GM19324 (cell line): ENCODE results near the gene IL18R1.
"Not testable (repeated sequence)": the region's sequence is repeated elsewhere in the genome, so short reads cannot be mapped to it uniquely, and the experiment has no call there.

ENCODE experiments used
- ATAC-seq: cut with Tn5 transposase; IDR thresholded peaks from one replicate; pipeline ENCODE4 v1.9.1; 2021; ENCODE audit warnings: mild to moderate bottlenecking, moderate library complexity; ENCODE audit not compliant: unreplicated experiment, low FRiP score

Gene IL18R1

GRCh38 chr2:102355526-102356380 lies at the start of gene IL18R1:
TSS of gene IL18R1 (plus strand) at chr2:102355796. CDS start at chr2:102362661, 6,865 bp downstream.
- ATAC-seq, result peak; percentile 93

GRCh38 chr2:102306125-102306524 lies 49.5 kb upstream of the IL18R1 start:
- no peak for ATAC-seq

- ATAC-seq, result no peak
Measured at GRCh38 chr2:102310964-102311640, 44.5 kb upstream of the IL18R1 start, which contains the start of gene IL1RL1. TSS of gene IL1RL1 (plus strand) at chr2:102311563. CDS start at chr2:102338265, 26,702 bp downstream.

GRCh38 chr2:102313025-102313424 lies 42.6 kb upstream of the IL18R1 start:
- ATAC-seq, result no peak

- ATAC-seq, result no peak
Measured at GRCh38 chr2:102313471-102313870, 42.1 kb upstream of the IL18R1 start.

GRCh38 chr2:102313950-102314349 lies 41.6 kb upstream of the IL18R1 start:
- no peak for ATAC-seq

- no peak for ATAC-seq
Measured at GRCh38 chr2:102315921-102316320, 39.7 kb upstream of the IL18R1 start.

- no peak for ATAC-seq
Measured at GRCh38 chr2:102317715-102318114, 37.9 kb upstream of the IL18R1 start.

GRCh38 chr2:102318437-102318836 lies 37.2 kb upstream of the IL18R1 start:
- no peak for ATAC-seq

GRCh38 chr2:102321941-102322719 lies 33.5 kb upstream of the IL18R1 start:
- no peak for ATAC-seq

GRCh38 chr2:102324914-102325313 lies 30.7 kb upstream of the IL18R1 start:
- not testable (repeated sequence) for ATAC-seq

GRCh38 chr2:102331311-102331980 lies 24.1 kb upstream of the IL18R1 start:
- ATAC-seq, result no peak

GRCh38 chr2:102334486-102334885 lies 21.1 kb upstream of the IL18R1 start:
- no peak for ATAC-seq

GRCh38 chr2:102335871-102336366 lies 19.7 kb upstream of the IL18R1 start:
- no peak for ATAC-seq

GRCh38 chr2:102336502-102336945 lies 19.1 kb upstream of the IL18R1 start:
- ATAC-seq, result no peak

- no peak for ATAC-seq
Measured at GRCh38 chr2:102337012-102337411, 18.6 kb upstream of the IL18R1 start.

- ATAC-seq, result no peak
Measured at GRCh38 chr2:102337481-102338386, 17.9 kb upstream of the IL18R1 start.

- no peak for ATAC-seq
Measured at GRCh38 chr2:102340778-102341177, 14.8 kb upstream of the IL18R1 start.

- no peak for ATAC-seq
Measured at GRCh38 chr2:102342888-102343287, 12.7 kb upstream of the IL18R1 start.
